CD8-positive, alpha-beta memory T cell (primary cell): Measurements from ENCODE around the gene POLR2E. TPM values are rescaled to one million over a fixed set of nuclear protein-coding genes. Genes with fewer than 3 reads are reported as not detected.

ENCODE experiments used
- CTCF ChIA-PET: fragments of 350-600 bp; sonication (Branson Sonifier 250); formaldehyde crosslinking; loops from one replicate; lab custom pipeline; 2021; ENCODE audit warnings: antibody characterized with exemption; lab: Charles Lee
- POLR2A ChIA-PET: fragments of 350-600 bp; sonication (Branson Sonifier 250); formaldehyde crosslinking; loops from one replicate; lab custom pipeline; 2021; ENCODE audit warnings: antibody characterized with exemption; lab: Charles Lee
- DNase-seq, 5 donors: peaks; one replicate each; pipeline versions ENCODE4 v3.0.0 to v3.0.0-alpha.2; 2020 to 2022; ENCODE audit warnings: mixed read lengths in 1 of 5
- H3K27ac ChIP-seq: one replicate; pipeline ENCODE4 v1.7.0; 2013; ENCODE audit warnings: low read depth, mild to moderate bottlenecking, low read length, moderate library complexity
- H3K27me3 ChIP-seq: 2 replicates; pipeline ENCODE4 v1.7.0; 2013; ENCODE audit warnings: low read length, mild to moderate bottlenecking; ENCODE audit not compliant: insufficient read depth, poor library complexity, severe bottlenecking
- H3K36me3 ChIP-seq: 2 replicates; pipeline ENCODE4 v1.7.0; 2013; ENCODE audit warnings: mild to moderate bottlenecking, low read length, moderate library complexity; ENCODE audit not compliant: insufficient read depth
- H3K4me1 ChIP-seq: 2 replicates; pipeline ENCODE4 v1.7.0; 2013; ENCODE audit warnings: mild to moderate bottlenecking, low read length, moderate library complexity; ENCODE audit not compliant: insufficient read depth
- H3K4me3 ChIP-seq: 2 replicates; pipeline ENCODE4 v1.7.0; 2013; ENCODE audit warnings: mild to moderate bottlenecking, low read length
- H3K9me3 ChIP-seq: 2 replicates; pipeline ENCODE4 v1.7.0; 2013; ENCODE audit warnings: mild to moderate bottlenecking, low read length
- H3K27ac Mint-ChIP-seq, 8 donors: one replicate each; pipeline ENCODE4 v1.8.0; 2020 to 2021; ENCODE audit warnings: mixed read lengths in 8 of 8, mild to moderate bottlenecking in 6 of 8, inconsistent platforms in 3 of 8, moderate library complexity in 3 of 8
- H3K27me3 Mint-ChIP-seq, 2 donors: one replicate each; pipeline ENCODE4 v1.8.0; 2020 to 2021; ENCODE audit warnings: mixed read lengths in 2 of 2, mild to moderate bottlenecking in 1 of 2, moderate library complexity in 1 of 2
- H3K36me3 Mint-ChIP-seq, 3 donors: one replicate each; pipeline ENCODE4 v1.8.0; 2020 to 2021; ENCODE audit warnings: mixed read lengths in 3 of 3, inconsistent platforms in 1 of 3, mild to moderate bottlenecking in 1 of 3
- H3K4me1 Mint-ChIP-seq, 3 donors: one replicate each; pipeline ENCODE4 v1.8.0; 2020 to 2021; ENCODE audit warnings: mixed read lengths in 3 of 3, inconsistent platforms in 1 of 3, mild to moderate bottlenecking in 1 of 3
- H3K4me3 Mint-ChIP-seq, 7 donors: one replicate each; pipeline ENCODE4 v1.8.0; 2020 to 2021; ENCODE audit warnings: mixed read lengths in 7 of 7, mild to moderate bottlenecking in 6 of 7, moderate library complexity in 4 of 7, inconsistent platforms in 2 of 7
- H3K9me3 Mint-ChIP-seq, 5 donors: one replicate each; pipeline ENCODE4 v1.8.0; 2020 to 2022; ENCODE audit warnings: mixed read lengths in 5 of 5, mild to moderate bottlenecking in 3 of 5, moderate library complexity in 2 of 5, inconsistent platforms in 1 of 5
- polyA plus RNA-seq: library from polyadenylated mRNA; unstranded; fragments of 300-500 nt; fragmentation: Illumina TruSeq; gene quantifications from one replicate; pipeline ENCODE4 v1.2.3, GENCODE V29; 2021
- total RNA-seq, 2 experiments: library from RNA; stranded (reverse); gene quantifications; one replicate each; pipeline ENCODE4 v1.2.3, GENCODE V29; 2021

POLR2E gene
- total and polyA plus RNA-seq, 3 experiments from 2014 or later = 249 to 278 (median 270) TPM

- Mint-ChIP-seq H3K27me3 (peaks cover 0 to 6% of the 10 kb centered on the region in 2 donors), H3K9me3 (no peaks in the 10 kb centered on the region), H3K27ac (peak overlapping the region; percentile 59 to 100 (median 84)), H3K36me3 (peaks cover 25 to 74% (median 25%) of the 10 kb centered on the region in 3 donors), H3K4me3 (peak overlapping the region; percentile 13 to 89 (median 65)), H3K4me1 (peaks cover 45 to 64% (median 56%) of the 10 kb centered on the region in 3 donors)
- ChIA-PET CTCF (interaction anchor here (0.6 to 12.8 kb wide), 4 partner anchors 15 to 209 kb away, joined by 3 to 135 read pairs (median 4); no protein-coding TSS in a partner anchor), POLR2A (interaction anchor here (17.4 kb wide), 1 partner anchor 10 kb away, joined by 737 read pairs; no protein-coding TSS in a partner anchor)
- H3K27me3 ChIP-seq = no peaks in the 10 kb centered on the region
- no peak for DNase-seq
- H3K4me1 ChIP-seq = peaks cover 72% of the 10 kb centered on the region
- no peak overlapping the region for H3K27ac ChIP-seq
- no peaks in the 10 kb centered on the region for H3K9me3 ChIP-seq
- peaks cover 47% of the 10 kb centered on the region for H3K36me3 ChIP-seq
- H3K4me3 ChIP-seq = no peak overlapping the region
These were observed 22.7 kb downstream of the POLR2E start for GRCh38 chr19:1072371-1073015.

GRCh38 chr19:1070931-1071791 lies 24.0 kb downstream of the POLR2E start:
- no peak overlapping the region for H3K4me3 ChIP-seq
- peak overlapping the region in 6 of 8 donors; percentile 59 to 100 (median 82) for H3K27ac Mint-ChIP-seq
- CTCF ChIA-PET = interaction anchor here (12.8 kb wide), 1 partner anchor 16 kb away, joined by 135 read pairs; no protein-coding TSS in a partner anchor
- H3K27ac ChIP-seq = no peak overlapping the region
- peak overlapping the region; percentile 45 to 89 (median 65) for H3K4me3 Mint-ChIP-seq
- peaks cover 67% of the 10 kb centered on the region for H3K4me1 ChIP-seq
- peaks cover 45% of the 10 kb centered on the region for H3K36me3 ChIP-seq
- peaks cover 21 to 64% (median 22%) of the 10 kb centered on the region in 3 donors for H3K36me3 Mint-ChIP-seq
- no peaks in the 10 kb centered on the region for H3K9me3 Mint-ChIP-seq
- POLR2A ChIA-PET = interaction anchor here (0.6 to 17.4 kb wide), 4 partner anchors 12 to 39 kb away, joined by 3 to 737 read pairs (median 5); partner anchors contain the start of gene ABCA7
- H3K4me1 Mint-ChIP-seq = peaks cover 41 to 60% (median 48%) of the 10 kb centered on the region in 3 donors
- H3K27me3 ChIP-seq = no peaks in the 10 kb centered on the region
- H3K27me3 Mint-ChIP-seq = peaks cover 0 to 4% of the 10 kb centered on the region in 2 donors
- H3K9me3 ChIP-seq = no peaks in the 10 kb centered on the region
- DNase-seq = peak in 2 of 5 donors; percentile 13 to 47

- POLR2A ChIA-PET = interaction anchor here (0.6 to 17.4 kb wide), 5 partner anchors 12 to 205 kb away, joined by 3 to 737 read pairs (median 4); partner anchors contain the start of genes ABCA7 and FAM174C
- no peak overlapping the region for H3K27ac ChIP-seq
- peak overlapping the region in 2 of 8 donors; percentile 61 to 85 for H3K27ac Mint-ChIP-seq
- peaks cover 67% of the 10 kb centered on the region for H3K4me1 ChIP-seq
- H3K9me3 Mint-ChIP-seq = no peaks in the 10 kb centered on the region
- H3K27me3 ChIP-seq = no peaks in the 10 kb centered on the region
- H3K4me3 Mint-ChIP-seq = peak overlapping the region in 4 of 7 donors; percentile 16 to 96 (median 74)
- peak in 1 of 5 donors; percentile 27 for DNase-seq
- H3K4me1 Mint-ChIP-seq = peaks cover 37 to 60% (median 47%) of the 10 kb centered on the region in 3 donors
- CTCF ChIA-PET = interaction anchor here (12.8 kb wide), 1 partner anchor 17 kb away, joined by 135 read pairs; no protein-coding TSS in a partner anchor
- H3K4me3 ChIP-seq = no peak overlapping the region
- H3K36me3 Mint-ChIP-seq = peaks cover 15 to 58% (median 17%) of the 10 kb centered on the region in 3 donors
- peaks cover 39% of the 10 kb centered on the region for H3K36me3 ChIP-seq
- H3K27me3 Mint-ChIP-seq = peaks cover 0 to 2% of the 10 kb centered on the region in 2 donors
- no peaks in the 10 kb centered on the region for H3K9me3 ChIP-seq
These were observed 24.6 kb downstream of the POLR2E start for GRCh38 chr19:1070576-1070930.

GRCh38 chr19:1069009-1069779 lies 26.0 kb downstream of the POLR2E start:
- H3K27me3 Mint-ChIP-seq = no peaks in the 10 kb centered on the region
- CTCF ChIA-PET = interaction anchor here (4.9 to 12.8 kb wide), 3 partner anchors 13 to 40 kb away, joined by 62 to 264 read pairs (median 135); partner anchors contain the start of gene CNN2

GRCh38 chr19:1068009-1069001 lies 26.9 kb downstream of the POLR2E start:
- H3K27ac Mint-ChIP-seq = peak overlapping the region; percentile 91 to 100 (median 98)
- peak overlapping the region; percentile 87 to 100 (median 96) for H3K4me3 Mint-ChIP-seq
- POLR2A ChIA-PET = interaction anchor here (0.6 to 17.4 kb wide), 18 partner anchors 10 to 271 kb away, joined by 3 to 737 read pairs (median 6); partner anchors contain the start of genes ABCA7, CIRBP, CNN2 and GPX4
- Histone ChIP-seq H3K4me1 (peaks cover 63% of the 10 kb centered on the region), H3K27me3 (no peaks in the 10 kb centered on the region), H3K9me3 (no peaks in the 10 kb centered on the region), H3K36me3 (peaks cover 22% of the 10 kb centered on the region), H3K4me3 (peak overlapping the region; percentile 81), H3K27ac (peak overlapping the region; percentile 90)
- no peaks in the 10 kb centered on the region for H3K9me3 Mint-ChIP-seq
- H3K27me3 Mint-ChIP-seq = no peaks in the 10 kb centered on the region
- DNase-seq = peak; percentile 50 to 89 (median 74)
- peaks cover 13 to 45% (median 15%) of the 10 kb centered on the region in 3 donors for H3K36me3 Mint-ChIP-seq
- CTCF ChIA-PET = interaction anchor here (0.9 to 5.6 kb wide), 15 partner anchors 11 to 125 kb away, joined by 3 to 264 read pairs (median 6); partner anchors contain the start of genes ABCA7, CNN2, RNU6-2 and TMEM259
- H3K4me1 Mint-ChIP-seq = peaks cover 38 to 69% (median 55%) of the 10 kb centered on the region in 3 donors

More at GRCh38 chr19:1069009-1069779, 26.0 kb downstream of the POLR2E start:
- H3K9me3 Mint-ChIP-seq = no peaks in the 10 kb centered on the region
- H3K4me3 Mint-ChIP-seq = peak overlapping the region; percentile 87 to 100 (median 96)
- Histone ChIP-seq H3K36me3 (peaks cover 31% of the 10 kb centered on the region), H3K4me1 (peaks cover 71% of the 10 kb centered on the region), H3K4me3 (peak overlapping the region; percentile 81), H3K27me3 (no peaks in the 10 kb centered on the region), H3K27ac (peak overlapping the region; percentile 90), H3K9me3 (no peaks in the 10 kb centered on the region)
- peaks cover 13 to 54% (median 15%) of the 10 kb centered on the region in 3 donors for H3K36me3 Mint-ChIP-seq
- peak; percentile 64 to 83 (median 77) for DNase-seq
- H3K27ac Mint-ChIP-seq = peak overlapping the region; percentile 81 to 100 (median 98)
- peaks cover 41 to 69% (median 56%) of the 10 kb centered on the region in 3 donors for H3K4me1 Mint-ChIP-seq
- POLR2A ChIA-PET = interaction anchor here (0.6 to 17.4 kb wide), 5 partner anchors 13 to 206 kb away, joined by 3 to 737 read pairs (median 4); partner anchors contain the start of genes CNN2 and FAM174C

- POLR2A ChIA-PET = interaction anchor here (0.6 to 17.4 kb wide), 20 partner anchors 10 to 270 kb away, joined by 3 to 737 read pairs (median 7); partner anchors contain the start of genes ABCA7, CIRBP, CNN2 and GPX4
- Mint-ChIP-seq H3K27me3 (no peaks in the 10 kb centered on the region), H3K36me3 (peaks cover 12 to 37% (median 13%) of the 10 kb centered on the region in 3 donors), H3K9me3 (no peaks in the 10 kb centered on the region), H3K4me3 (peak overlapping the region; percentile 87 to 100 (median 96)), H3K27ac (peak overlapping the region; percentile 91 to 100 (median 98)), H3K4me1 (peaks cover 30 to 64% (median 46%) of the 10 kb centered on the region in 3 donors)
- no peaks in the 10 kb centered on the region for H3K9me3 ChIP-seq
- no peaks in the 10 kb centered on the region for H3K27me3 ChIP-seq
- H3K36me3 ChIP-seq = peaks cover 13% of the 10 kb centered on the region
- peaks cover 55% of the 10 kb centered on the region for H3K4me1 ChIP-seq
- CTCF ChIA-PET = interaction anchor here (0.9 to 5.6 kb wide), 18 partner anchors 10 to 177 kb away, joined by 3 to 264 read pairs (median 6); partner anchors contain the start of genes ABCA7, CNN2, RNU6-2 and TMEM259
- peak overlapping the region; percentile 81 for H3K4me3 ChIP-seq
- peak; percentile 74 to 91 (median 84) for DNase-seq
- H3K27ac ChIP-seq = peak overlapping the region; percentile 90
These were observed 27.7 kb downstream of the POLR2E start for GRCh38 chr19:1067341-1067957.
